KOPT-K1 (cell line): ENCODE data around the gene TSPAN18.

Experiments used
- H3K27ac ChIP-seq: fragments of 200-600 bp; sonication (generic); 2 replicates; pipeline ENCODE4 v1.5.1; 2016; ENCODE audit warnings: antibody characterized with exemption, mild to moderate bottlenecking, low read depth, low read length; ENCODE audit not compliant: poor library complexity, severe bottlenecking
- H3K36me3 ChIP-seq: fragments of 200-600 bp; sonication (generic); 2 replicates; pipeline ENCODE4 v1.5.1; 2017; ENCODE audit warnings: antibody characterized with exemption, mild to moderate bottlenecking, low read length, moderate library complexity; ENCODE audit not compliant: insufficient read depth
- H3K9me3 ChIP-seq: fragments of 200-600 bp; sonication (generic); 2 replicates; pipeline ENCODE4 v1.5.1; 2017; ENCODE audit warnings: antibody characterized with exemption, low read length, mild to moderate bottlenecking; ENCODE audit not compliant: insufficient read depth, poor library complexity, severe bottlenecking

Gene TSPAN18

GRCh38 chr11:44727373-44728287 lies 868 bp downstream of the TSPAN18 start:
- Histone ChIP-seq H3K27ac (no peak overlapping the region), H3K36me3 (no peaks in the 10 kb centered on the region), H3K9me3 (no peaks in the 10 kb centered on the region)

GRCh38 chr11:44728491-44728910 lies 1.7 kb downstream of the TSPAN18 start:
- no peaks in the 10 kb centered on the region for H3K36me3 ChIP-seq
- no peaks in the 10 kb centered on the region for H3K9me3 ChIP-seq
- no peak overlapping the region for H3K27ac ChIP-seq

DNA sequence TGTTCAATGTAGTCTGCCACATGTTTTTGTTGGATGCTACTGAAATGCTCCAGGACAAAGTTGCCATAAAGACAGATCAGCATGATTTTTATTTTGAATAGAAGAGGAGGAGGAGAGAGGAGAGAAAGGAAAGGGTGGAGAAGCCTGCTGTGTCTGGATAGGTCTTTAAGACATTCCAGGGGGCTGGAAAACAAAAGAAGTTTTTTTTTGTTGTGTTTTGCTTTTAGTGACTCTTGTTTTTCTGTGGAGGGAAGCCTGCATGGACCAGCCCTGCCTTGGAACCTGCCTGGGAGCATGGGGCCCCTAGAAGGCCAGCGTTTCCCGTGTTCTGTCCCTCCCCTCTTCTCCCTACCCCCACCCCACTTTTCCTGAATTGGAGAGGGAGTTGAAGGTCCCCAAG lies 2.3 kb downstream of the TSPAN18 start:
- H3K27ac ChIP-seq: no peak overlapping the region
- no peaks in the 10 kb centered on the region for H3K9me3 ChIP-seq
- no peaks in the 10 kb centered on the region for H3K36me3 ChIP-seq

DNA sequence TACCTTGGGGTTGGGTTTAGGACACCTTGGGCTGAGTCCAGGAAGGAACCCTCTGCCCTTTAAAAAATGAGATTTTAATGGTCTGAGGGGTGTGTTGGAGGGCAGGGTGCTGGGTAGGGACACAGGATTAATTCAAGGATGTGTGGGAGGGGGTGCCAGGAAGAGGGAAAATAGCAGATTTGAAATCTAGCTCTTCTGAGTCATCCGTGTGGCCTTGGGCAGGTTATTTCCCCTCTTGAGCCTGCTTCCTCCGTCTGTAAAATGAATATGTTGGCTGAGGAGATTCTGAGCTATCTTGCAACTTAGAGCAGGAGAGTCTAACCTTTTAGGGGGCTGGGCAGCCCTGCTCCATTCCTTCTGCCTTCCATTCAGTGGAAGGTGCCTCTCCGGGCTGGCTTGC lies 3.0 kb downstream of the TSPAN18 start:
- H3K9me3 ChIP-seq: no peaks in the 10 kb centered on the region
- no peaks in the 10 kb centered on the region for H3K36me3 ChIP-seq
- no peak overlapping the region for H3K27ac ChIP-seq

DNA sequence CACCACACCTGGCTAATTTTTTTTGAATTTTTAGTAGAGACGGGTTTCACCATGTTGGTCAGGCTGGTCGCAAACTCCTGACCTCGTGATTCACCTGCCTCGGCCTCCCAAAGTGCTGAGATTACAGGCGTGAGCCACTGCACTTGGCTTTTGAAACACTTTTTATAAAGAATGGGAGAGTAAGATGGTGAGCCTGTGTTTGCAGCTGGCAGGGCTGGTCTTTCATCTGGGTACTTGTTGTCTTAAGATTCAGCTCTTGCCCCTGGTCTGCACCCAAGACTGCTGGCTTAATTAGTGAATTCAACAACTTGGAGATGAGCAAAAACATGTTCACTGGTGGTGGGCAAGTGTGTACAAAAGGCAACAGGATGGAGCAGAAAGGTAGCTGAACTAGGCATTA lies 4.0 kb downstream of the TSPAN18 start:
- H3K36me3 ChIP-seq: no peaks in the 10 kb centered on the region
- H3K9me3 ChIP-seq: no peaks in the 10 kb centered on the region
- no peak overlapping the region for H3K27ac ChIP-seq

GRCh38 chr11:44731685-44732430 lies 5.1 kb downstream of the TSPAN18 start:
- no peak overlapping the region for H3K27ac ChIP-seq
- H3K9me3 ChIP-seq: no peaks in the 10 kb centered on the region
- H3K36me3 ChIP-seq: no peaks in the 10 kb centered on the region

DNA sequence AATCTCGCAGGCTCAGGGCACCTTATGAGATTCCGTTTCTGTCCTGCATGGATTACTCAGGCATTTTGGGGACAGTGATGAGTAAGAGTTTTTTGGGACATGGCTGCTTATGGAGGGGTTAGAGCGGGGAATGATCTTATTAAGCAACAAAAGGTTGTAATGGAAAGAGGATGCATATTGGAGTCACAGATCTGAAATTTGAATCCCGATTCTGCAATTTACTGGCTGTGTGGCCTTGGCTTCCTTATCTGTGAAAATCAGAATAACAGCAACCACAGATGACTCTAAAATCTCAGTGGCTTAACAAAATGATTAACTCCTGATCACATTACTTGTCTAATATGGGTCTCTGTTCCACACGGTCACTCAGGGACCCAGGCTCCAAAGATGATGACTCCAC lies 5.8 kb downstream of the TSPAN18 start:
- Histone ChIP-seq H3K27ac (no peak overlapping the region), H3K9me3 (no peaks in the 10 kb centered on the region), H3K36me3 (no peaks in the 10 kb centered on the region)

DNA sequence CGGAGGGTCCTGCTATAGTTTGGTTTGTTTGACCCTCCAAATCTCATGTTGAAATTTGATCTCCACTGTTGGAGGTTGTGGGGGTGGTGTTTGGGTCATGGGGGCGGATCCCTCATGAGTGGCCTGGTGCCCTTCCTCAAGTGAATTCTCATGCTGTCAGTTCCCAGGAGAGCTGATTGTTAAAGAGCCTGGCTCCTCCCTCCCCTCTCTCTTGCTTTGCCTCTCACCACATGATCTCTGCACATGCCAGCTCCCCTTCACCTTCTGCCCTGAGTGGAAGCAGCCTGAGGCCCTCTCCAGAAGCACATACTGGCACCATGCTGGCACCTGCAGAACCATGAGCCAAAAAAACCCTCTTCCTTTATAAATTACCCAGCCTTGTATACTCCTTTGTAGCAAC lies 7.1 kb downstream of the TSPAN18 start:
- H3K27ac ChIP-seq: no peak overlapping the region
- H3K36me3 ChIP-seq: no peaks in the 10 kb centered on the region
- no peaks in the 10 kb centered on the region for H3K9me3 ChIP-seq

DNA sequence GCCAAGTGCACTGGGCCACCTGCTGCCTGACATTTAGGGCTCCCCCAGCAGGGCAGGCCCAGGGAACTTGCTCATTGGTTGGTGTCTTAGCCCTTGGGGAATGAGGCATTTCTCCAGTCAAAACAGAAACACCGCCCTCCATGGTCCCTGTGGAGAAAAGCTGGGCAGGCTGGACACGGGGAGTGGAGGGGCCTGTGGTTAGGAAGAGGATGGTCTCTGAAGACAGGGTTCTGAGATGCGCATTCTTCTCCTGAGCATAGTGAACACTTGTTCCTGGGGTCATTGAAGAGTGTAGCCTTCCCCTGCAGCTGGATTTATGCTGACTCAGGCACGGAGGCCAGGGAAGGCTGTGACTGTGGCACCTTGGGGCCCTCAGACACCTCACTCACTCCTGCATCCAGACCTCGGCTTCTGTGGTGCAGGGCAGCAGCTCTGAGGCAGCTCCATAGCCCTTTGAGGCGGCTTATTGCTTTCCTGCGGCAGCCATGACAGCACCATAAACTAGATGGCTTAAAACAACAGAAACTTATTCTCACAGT lies 8.2 kb downstream of the TSPAN18 start:
- no peaks in the 10 kb centered on the region for H3K9me3 ChIP-seq
- H3K27ac ChIP-seq: no peak overlapping the region
- no peaks in the 10 kb centered on the region for H3K36me3 ChIP-seq

GRCh38 chr11:44736791-44737190 lies 10.0 kb downstream of the TSPAN18 start:
- Histone ChIP-seq H3K27ac (no peak overlapping the region), H3K9me3 (no peaks in the 10 kb centered on the region), H3K36me3 (no peaks in the 10 kb centered on the region)

- Histone ChIP-seq H3K27ac (no peak overlapping the region), H3K9me3 (no peaks in the 10 kb centered on the region), H3K36me3 (no peaks in the 10 kb centered on the region)
These were observed 10.7 kb downstream of the TSPAN18 start for GRCh38 chr11:44737245-44738085.

GRCh38 chr11:44738791-44739190 lies 12.0 kb downstream of the TSPAN18 start:
- no peak overlapping the region for H3K27ac ChIP-seq
- H3K36me3 ChIP-seq: no peaks in the 10 kb centered on the region
- no peaks in the 10 kb centered on the region for H3K9me3 ChIP-seq

- Histone ChIP-seq H3K36me3 (no peaks in the 10 kb centered on the region), H3K27ac (no peak overlapping the region), H3K9me3 (no peaks in the 10 kb centered on the region)
These were observed 14.2 kb downstream of the TSPAN18 start for GRCh38 chr11:44740967-44741366.

- Histone ChIP-seq H3K36me3 (no peaks in the 10 kb centered on the region), H3K9me3 (no peaks in the 10 kb centered on the region), H3K27ac (no peak overlapping the region)
These were observed 15.2 kb downstream of the TSPAN18 start for GRCh38 chr11:44741976-44742375.
